ENCODE measurements around the gene KCNQ1. TPM values are rescaled to one million over a fixed set of nuclear protein-coding genes. Genes with fewer than 3 reads are reported as not detected.

The KCNQ1 gene
- total and polyA plus RNA-seq, 9 donors = 1.4 to 17.2 (median 3.8) TPM

GRCh38 chr11:2813141-2813908 is 368.5 kb downstream of the KCNQ1 start:
- H3K9me3 ChIP-seq = no peaks in the 10 kb centered on the region
- no peaks in the 10 kb centered on the region for H3K36me3 ChIP-seq
- peaks cover 37% of the 10 kb centered on the region for H3K4me1 ChIP-seq (ENCODE audit: insufficient read depth)
- no peaks in the 10 kb centered on the region for H3K27me3 ChIP-seq
- TF ChIP-seq CTCF (IDR thresholded peaks at IDR 0.05) (no peak), EP300 (IDR thresholded peaks at IDR 0.05) (no peak), POLR2A (IDR thresholded peaks at IDR 0.05) (no peak)
- intact Hi-C loops (cut with DNase I) = no loop called here
- no peak overlapping the region for H3K4me3 ChIP-seq
- DNase-seq = peak in 1 of 5 donors; percentile 38
- peak overlapping the region; percentile 40 to 65 for H3K27ac ChIP-seq
- 73 to 84% (median 74%) methylated on average over 14 of the region's 14 CpGs for WGBS, 3 donors

GRCh38 chr11:2813968-2814367 is 369.2 kb downstream of the KCNQ1 start:
- DNase-seq = no peak
- no peak for TF ChIP-seq EP300 (IDR thresholded peaks at IDR 0.05)
- no peak for TF ChIP-seq CTCF (IDR thresholded peaks at IDR 0.05)
- TF ChIP-seq POLR2A (IDR thresholded peaks at IDR 0.05) = no peak
- H3K4me3 ChIP-seq = no peak overlapping the region
- no peaks in the 10 kb centered on the region for H3K9me3 ChIP-seq
- WGBS, 3 donors = 97 to 100% (median 98%) methylated on average over 1 of the region's 1 CpG
- H3K27me3 ChIP-seq = no peaks in the 10 kb centered on the region
- intact Hi-C loops (cut with DNase I) = no loop called here
- peaks cover 37% of the 10 kb centered on the region for H3K4me1 ChIP-seq (ENCODE audit: insufficient read depth)
- no peaks in the 10 kb centered on the region for H3K36me3 ChIP-seq
- H3K27ac ChIP-seq = no peak overlapping the region

GRCh38 chr11:2814751-2815150 is 369.9 kb downstream of the KCNQ1 start:
- no peaks in the 10 kb centered on the region for H3K9me3 ChIP-seq
- no peak overlapping the region for H3K4me3 ChIP-seq
- H3K27me3 ChIP-seq = no peaks in the 10 kb centered on the region
- peaks cover 32% of the 10 kb centered on the region for H3K4me1 ChIP-seq (ENCODE audit: insufficient read depth)
- H3K36me3 ChIP-seq = no peaks in the 10 kb centered on the region
- peak in 1 of 5 donors; percentile 27 for DNase-seq
- no peak overlapping the region for H3K27ac ChIP-seq
- WGBS, 3 donors = 69 to 86% (median 74%) methylated on average over 5 of the region's 5 CpGs
- TF ChIP-seq EP300 (IDR thresholded peaks at IDR 0.05) (no peak), POLR2A (IDR thresholded peaks at IDR 0.05) (no peak), CTCF (IDR thresholded peaks at IDR 0.05) (no peak)
- intact Hi-C loops (cut with DNase I) = no loop called here

GRCh38 chr11:2815762-2816496 is 371.1 kb downstream of the KCNQ1 start:
- H3K9me3 ChIP-seq = no peaks in the 10 kb centered on the region
- no peak overlapping the region for H3K27ac ChIP-seq
- WGBS, 3 donors = 92 to 95% (median 94%) methylated on average over 16 of the region's 16 CpGs
- no peak overlapping the region for H3K4me3 ChIP-seq
- no peaks in the 10 kb centered on the region for H3K27me3 ChIP-seq
- TF ChIP-seq EP300 (IDR thresholded peaks at IDR 0.05) = no peak
- TF ChIP-seq CTCF (IDR thresholded peaks at IDR 0.05) = no peak
- no peak for TF ChIP-seq POLR2A (IDR thresholded peaks at IDR 0.05)
- peak in 2 of 5 donors; percentile 31 to 36 for DNase-seq
- intact Hi-C loops (cut with DNase I) = no loop called here
- peaks cover 28% of the 10 kb centered on the region for H3K4me1 ChIP-seq (ENCODE audit: insufficient read depth)
- H3K36me3 ChIP-seq = no peaks in the 10 kb centered on the region
